Prostate gland (tissue), 2 donors: ENCODE data around the gene HIPK3. TPM values are rescaled to one million over a fixed set of nuclear protein-coding genes. Genes with fewer than 3 reads are reported as not detected.

Experiments
- DNase-seq: peaks from one replicate; pipeline ENCODE4 v3.0.0-alpha.2; 2019; ENCODE audit warnings: low spot score
- H3K27ac ChIP-seq, 2 donors: fragments of 200-600 bp; sonication (generic); 2 replicates each; pipeline ENCODE4 v1.5.1; 2017 to 2019
- H3K27me3 ChIP-seq: fragments of 200-600 bp; sonication (generic); replicated peaks from 2 replicates; pipeline ENCODE4 v1.5.1; 2019; ENCODE audit not compliant: insufficient read depth
- H3K36me3 ChIP-seq, 2 donors: fragments of 200-600 bp; sonication (generic); 1 replicate in 1 of 2; 2 replicates in 1 of 2; pipeline versions ENCODE4 v1.5.1 to v1.8.1; 2017 to 2019
- H3K4me1 ChIP-seq: fragments of 200-600 bp; sonication (generic); replicated peaks from 2 replicates; pipeline ENCODE4 v1.5.1; 2019
- H3K4me3 ChIP-seq, 2 donors: fragments of 200-600 bp; sonication (generic); 2 replicates each; pipeline ENCODE4 v1.5.1; 2017 to 2019
- H3K9me3 ChIP-seq: fragments of 200-600 bp; sonication (generic); 2 replicates; pipeline ENCODE4 v1.5.1; 2017
- POLR2A ChIP-seq: fragments of 450-650 bp; IDR thresholded peaks from one replicate; pipeline ENCODE4 v1.6.1; 2016; ENCODE audit warnings: antibody characterized with exemption, mild to moderate bottlenecking
- POLR2AphosphoS5 ChIP-seq: sonication (generic); formaldehyde crosslinking; IDR thresholded peaks from one replicate; pipeline ENCODE4 v1.6.1; 2017; ENCODE audit warnings: antibody characterized with exemption
- WGBS: methylation state at CpG from one replicate; pipeline ENCODE4 v1.1.5; 2018; 5-methylcytosine and 5-hydroxymethylcytosine counted together
- intact Hi-C: fragments of 100-400 bp; cut with DNase I; formaldehyde crosslinking; loops from one replicate; pipeline ENCODE4 v1.14.2; 2022
- total RNA-seq, 2 donors: library from RNA; depleted of rRNA; stranded (reverse); fragments of >200 nt; gene quantifications; one replicate each; pipeline ENCODE4 v1.1.0, GENCODE V29; 2016
- TF ChIP-seq, protein P1 (sequence below), 4 experiments: fragments of 200-600 bp in 2 of 4; fragments of 450-650 bp in 2 of 4; sonication (generic) in 2 of 4; IDR thresholded peaks; 1 replicate in 3 of 4; 2 replicates in 1 of 4; pipeline ENCODE4 v1.5.1; 2016 to 2019; ENCODE audit warnings: antibody characterized with exemption in 4 of 4, mild to moderate bottlenecking in 2 of 4, moderate library complexity in 2 of 4

The HIPK3 gene
- total RNA-seq, 2 donors from 2014 or later, result 90.4 to 97.2 TPM

DNA sequence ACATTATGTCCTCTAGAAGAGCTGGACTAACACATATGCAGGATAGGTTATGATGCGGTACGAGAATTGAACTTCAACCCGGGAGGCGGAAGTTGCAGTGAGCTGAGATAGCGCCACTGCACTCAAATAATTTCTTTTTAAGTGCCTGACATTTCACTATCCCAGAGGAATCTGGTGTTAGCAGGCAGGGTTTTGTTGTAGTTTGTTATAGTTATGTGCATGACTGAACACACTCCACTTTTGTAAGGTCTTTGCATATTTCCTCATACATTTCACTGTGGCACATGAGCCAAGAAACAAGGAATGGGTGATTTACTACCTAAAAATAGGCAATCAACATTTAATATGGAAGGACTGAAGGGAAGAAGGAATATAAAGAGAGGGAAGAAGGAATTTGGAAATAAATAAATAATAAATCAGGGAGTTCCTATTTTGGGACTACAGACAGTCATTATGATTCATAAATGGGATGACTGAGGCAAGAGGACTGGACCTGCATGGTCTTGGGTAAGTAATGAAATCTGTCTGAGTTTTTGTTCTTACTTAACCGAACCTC lies 8.7 kb upstream of the HIPK3 start:
- H3K36me3 ChIP-seq, result no peaks in the 10 kb centered on the region
- H3K9me3 ChIP-seq, result no peaks in the 10 kb centered on the region
- intact Hi-C loops, result no loop called here
- 84% methylated on average over 6 of the region's 6 CpGs for WGBS
- H3K4me3 ChIP-seq, result no peak overlapping the region
- no peak for DNase-seq
- H3K4me1 ChIP-seq, result no peaks in the 10 kb centered on the region
- TF ChIP-seq, protein P1, sequence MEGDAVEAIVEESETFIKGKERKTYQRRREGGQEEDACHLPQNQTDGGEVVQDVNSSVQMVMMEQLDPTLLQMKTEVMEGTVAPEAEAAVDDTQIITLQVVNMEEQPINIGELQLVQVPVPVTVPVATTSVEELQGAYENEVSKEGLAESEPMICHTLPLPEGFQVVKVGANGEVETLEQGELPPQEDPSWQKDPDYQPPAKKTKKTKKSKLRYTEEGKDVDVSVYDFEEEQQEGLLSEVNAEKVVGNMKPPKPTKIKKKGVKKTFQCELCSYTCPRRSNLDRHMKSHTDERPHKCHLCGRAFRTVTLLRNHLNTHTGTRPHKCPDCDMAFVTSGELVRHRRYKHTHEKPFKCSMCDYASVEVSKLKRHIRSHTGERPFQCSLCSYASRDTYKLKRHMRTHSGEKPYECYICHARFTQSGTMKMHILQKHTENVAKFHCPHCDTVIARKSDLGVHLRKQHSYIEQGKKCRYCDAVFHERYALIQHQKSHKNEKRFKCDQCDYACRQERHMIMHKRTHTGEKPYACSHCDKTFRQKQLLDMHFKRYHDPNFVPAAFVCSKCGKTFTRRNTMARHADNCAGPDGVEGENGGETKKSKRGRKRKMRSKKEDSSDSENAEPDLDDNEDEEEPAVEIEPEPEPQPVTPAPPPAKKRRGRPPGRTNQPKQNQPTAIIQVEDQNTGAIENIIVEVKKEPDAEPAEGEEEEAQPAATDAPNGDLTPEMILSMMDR (IDR thresholded peaks at IDR 0.05), result no peak
- TF ChIP-seq POLR2AphosphoS5 (no peak), POLR2A (no peak)
- no peak overlapping the region for H3K27ac ChIP-seq
- H3K27me3 ChIP-seq, result no peaks in the 10 kb centered on the region

DNA sequence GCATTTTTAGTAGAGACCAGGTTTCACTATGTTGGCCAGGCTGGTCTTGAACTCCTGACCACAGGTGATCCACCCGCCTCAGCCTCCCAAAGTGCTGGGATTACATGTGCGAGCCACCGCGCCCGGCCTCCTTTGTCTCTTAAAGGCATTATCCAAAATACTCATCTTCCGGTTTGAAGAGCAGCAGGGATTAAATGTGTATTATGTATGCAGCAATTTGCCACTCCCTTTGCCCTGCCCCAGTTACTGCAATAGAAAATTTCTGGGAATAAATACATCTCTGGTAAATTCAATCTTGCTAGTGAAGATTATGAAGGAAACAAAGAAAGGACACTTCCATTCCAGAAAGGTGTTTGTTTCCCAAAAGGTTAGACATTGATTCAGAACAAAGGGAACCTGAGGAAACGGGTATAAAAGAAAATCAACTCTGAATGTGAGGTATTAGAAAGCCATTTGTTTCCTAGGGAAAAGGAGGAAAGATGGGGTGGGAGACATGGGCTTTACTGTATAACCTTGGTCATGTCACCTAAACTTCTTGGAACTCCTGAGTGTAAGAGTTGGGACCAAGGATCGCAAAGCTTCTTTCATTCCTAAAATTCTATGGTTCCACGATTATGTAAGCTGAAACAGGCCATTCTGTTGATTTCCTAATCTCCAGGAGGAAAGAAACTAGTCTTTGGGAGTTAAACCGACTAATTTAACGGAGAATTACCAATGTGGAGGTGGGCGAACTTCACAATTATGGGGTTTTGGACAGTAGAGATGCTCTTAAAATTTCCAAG lies 959 bp upstream of the HIPK3 start:
- no peak for DNase-seq
- no peaks in the 10 kb centered on the region for H3K36me3 ChIP-seq
- no peaks in the 10 kb centered on the region for H3K27me3 ChIP-seq
- H3K9me3 ChIP-seq, result no peaks in the 10 kb centered on the region
- peak overlapping the region; percentile 99 to 100 for H3K27ac ChIP-seq
- H3K4me3 ChIP-seq, result peak overlapping the region; percentile 64 to 95
- TF ChIP-seq POLR2AphosphoS5, result no peak
- no peak for TF ChIP-seq POLR2A
- TF ChIP-seq, protein P1 (IDR thresholded peaks at IDR 0.05), result no peak
- intact Hi-C loops, result loop anchor here (5.0 to 10.0 kb wide), 3 partner anchors 71 to 479 kb away; partner anchors contain the start of genes CD59 and CSTF3
- H3K4me1 ChIP-seq, result no peaks in the 10 kb centered on the region
- WGBS, result 70% methylated on average over 12 of the region's 12 CpGs

DNA sequence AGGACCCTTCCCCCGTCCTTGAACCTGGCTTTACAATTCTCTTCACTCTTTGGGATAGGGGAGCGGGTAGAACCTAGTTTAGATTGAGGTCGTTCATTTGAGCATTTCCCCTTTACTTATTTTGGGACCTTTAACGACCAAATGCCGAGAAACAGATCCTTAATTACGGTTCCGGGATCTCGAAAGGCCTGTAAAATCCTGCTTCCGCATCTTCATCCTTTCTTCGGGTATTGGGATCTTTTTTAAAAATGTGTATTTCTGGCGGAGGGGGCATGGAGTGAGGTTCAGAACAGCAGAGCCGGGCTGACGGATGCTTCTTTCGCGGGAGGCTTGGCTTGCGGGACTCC lies 395 bp upstream of the HIPK3 start:
- intact Hi-C loops, result loop anchor here (5.0 to 10.0 kb wide), 3 partner anchors 71 to 478 kb away; partner anchors contain the start of genes CD59 and CSTF3
- Histone ChIP-seq H3K36me3 (no peaks in the 10 kb centered on the region), H3K4me1 (no peaks in the 10 kb centered on the region), H3K27me3 (no peaks in the 10 kb centered on the region), H3K27ac (peak overlapping the region; percentile 99 to 100), H3K4me3 (peak overlapping the region; percentile 64 to 95), H3K9me3 (no peaks in the 10 kb centered on the region)
- TF ChIP-seq POLR2A (no peak), POLR2AphosphoS5 (no peak)
- TF ChIP-seq, protein P1 (IDR thresholded peaks at IDR 0.05), result no peak
- no peak for DNase-seq
- 3% methylated on average over 16 of the region's 16 CpGs for WGBS

DNA sequence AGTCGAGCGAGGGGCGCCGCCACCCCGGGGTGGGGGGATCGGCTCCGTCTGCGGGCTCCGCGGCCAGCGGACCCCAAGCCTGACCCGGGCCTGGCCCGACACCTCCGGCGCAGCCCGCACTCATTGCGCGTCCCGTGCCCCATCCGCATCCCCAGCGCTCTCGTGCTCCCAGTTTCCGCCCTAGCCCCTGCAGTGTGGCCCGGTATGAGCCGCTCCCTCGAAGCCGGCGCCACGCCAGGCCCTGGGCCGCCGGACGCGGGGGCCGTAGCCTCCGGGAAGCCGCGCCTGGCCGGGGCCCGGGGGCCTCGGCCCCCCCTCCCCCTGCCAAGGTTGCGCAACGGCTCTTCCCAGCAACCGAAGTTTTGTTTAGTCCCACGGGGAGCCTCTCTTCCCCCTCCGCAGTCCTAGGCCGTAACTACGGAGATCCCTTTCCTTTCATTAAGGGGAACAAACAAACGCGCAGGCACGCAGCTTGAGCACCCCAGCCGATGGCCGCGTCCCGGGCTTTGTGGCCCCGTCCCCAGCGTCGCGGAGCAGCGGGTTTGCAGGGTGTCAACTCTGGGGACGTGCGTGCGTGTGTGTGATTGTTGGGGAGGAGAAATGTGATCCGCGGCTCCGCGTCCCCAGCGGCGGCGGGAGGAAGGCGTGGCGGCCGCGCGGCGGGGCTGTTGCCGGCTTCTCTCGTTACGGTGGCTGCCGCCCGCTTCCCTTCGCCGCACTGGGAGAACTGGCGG lies 883 bp downstream of the HIPK3 start:
- Histone ChIP-seq H3K4me1 (no peaks in the 10 kb centered on the region), H3K36me3 (no peaks in the 10 kb centered on the region), H3K27me3 (no peaks in the 10 kb centered on the region), H3K27ac (peak overlapping the region; percentile 99 to 100), H3K4me3 (peak overlapping the region; percentile 64 to 95), H3K9me3 (no peaks in the 10 kb centered on the region)
- intact Hi-C loops, result loop anchor here (5.0 to 10.0 kb wide), 3 partner anchors 69 to 477 kb away; partner anchors contain the start of genes CD59 and CSTF3
- peak; percentile 50 for TF ChIP-seq POLR2AphosphoS5
- TF ChIP-seq, protein P1 (IDR thresholded peaks at IDR 0.05), result peak in 3 of 4 experiments; percentile 14 to 51 (median 48)
- peak; percentile 60 for TF ChIP-seq POLR2A
- peak; percentile 85 for DNase-seq
- WGBS, result under 1% methylated on average over 75 of the region's 83 CpGs
